A549 (cell line): Measurements from ENCODE around the gene SLC16A4. TPM values are rescaled to one million over a fixed set of nuclear protein-coding genes. Genes with fewer than 3 reads are reported as not detected.

Experiments used
- ATAC-seq, 2 experiments: fragments of 200-7000 bp in 1 of 2; fragments of >200 bp in 1 of 2; cut with Nextera tagmentation in 1 of 2; cut with Tn5 transposase in 1 of 2; 3 replicates each; pipeline versions ENCODE4 v1.8.0 to v1.9.1; 2018 to 2020; ENCODE audit warnings: mild to moderate bottlenecking in 1 of 2, moderate library complexity in 1 of 2
- CTCF ChIA-PET: fragments of 300-600 bp; sonication (Branson Sonifier 250); formaldehyde crosslinking; extraction: SDS; loops from one replicate; lab custom pipeline; 2021; ENCODE audit warnings: antibody characterized with exemption, inconsistent platforms; lab: Yijun Ruan, JAX
- POLR2A ChIA-PET: fragments of 350-600 bp; formaldehyde crosslinking; extraction: SDS; loops from one replicate; lab custom pipeline; 2021; ENCODE audit warnings: antibody characterized with exemption, inconsistent platforms; lab: Yijun Ruan, JAX
- DNase-seq, 2 experiments: peaks; one replicate each; pipeline versions ENCODE4 v3.0.0 to v3.0.0-alpha.2; 2011 to 2016; ENCODE audit warnings: low read depth in 1 of 2, low spot score in 1 of 2
- FAIRE-seq: peaks from 2 replicates; lab custom pipeline; 2011; peaks lifted over from hg19 to GRCh38; lab: Jason Lieb, UNC
- H3K27ac ChIP-seq, 2 experiments: fragments of >200 bp; sonication (Bioruptor Twin); formaldehyde crosslinking; 3 replicates each; pipeline ENCODE4 v1.5.1; 2016 to 2017
- H3K4me1 ChIP-seq: fragments of >200 bp; sonication (Bioruptor Twin); formaldehyde crosslinking; 3 replicates; pipeline ENCODE4 v1.6.1; 2016
- H3K4me2 ChIP-seq: fragments of >200 bp; sonication (Bioruptor Twin); formaldehyde crosslinking; 3 replicates; pipeline ENCODE4 v1.6.1; 2016
- H3K4me3 ChIP-seq: fragments of >200 bp; sonication (Bioruptor Twin); formaldehyde crosslinking; 3 replicates; pipeline ENCODE4 v1.5.1; 2016
- H3K9me3 ChIP-seq: fragments of >200 bp; sonication (Bioruptor Twin); formaldehyde crosslinking; 3 replicates; pipeline ENCODE4 v1.6.1; 2016
- EHMT2 ChIP-seq: fragments of 200-600 bp; sonication (generic); IDR thresholded peaks from 2 replicates; pipeline ENCODE4 v1.6.1; 2016; ENCODE audit warnings: antibody characterized with exemption, low read depth, mild to moderate bottlenecking, moderate library complexity
- EP300 ChIP-seq, 2 experiments: fragments of >200 bp; sonication (Bioruptor Twin); formaldehyde crosslinking; IDR thresholded peaks; 2 replicates in 1 of 2; 3 replicates in 1 of 2; pipeline ENCODE4 v1.6.1; 2016 to 2017
- FOSB ChIP-seq: fragments of 250-450 bp; sonication (Bioruptor Pico); IDR thresholded peaks from 2 replicates; pipeline ENCODE4 v1.5.0; 2020; ENCODE audit warnings: mild to moderate bottlenecking, moderate library complexity
- HDAC2 ChIP-seq: fragments of 200-600 bp; sonication (generic); IDR thresholded peaks from 2 replicates; pipeline ENCODE4 v1.6.1; 2016
- HEYL ChIP-seq: fragments of 250-450 bp; sonication (Bioruptor Pico); IDR thresholded peaks from 2 replicates; pipeline ENCODE4 v1.8.0; 2021; ENCODE audit warnings: mild to moderate bottlenecking, moderate library complexity
- HOXB5 ChIP-seq: fragments of 250-450 bp; sonication (Bioruptor Pico); IDR thresholded peaks from 2 replicates; pipeline ENCODE4 v1.5.0; 2020; ENCODE audit warnings: mild to moderate bottlenecking, moderate library complexity
- MAFK ChIP-seq: fragments of 450-650 bp; IDR thresholded peaks from 2 replicates; pipeline ENCODE4 v1.6.1; 2014; ENCODE audit not compliant: partially characterized antibody
- MAZ ChIP-seq: fragments of 150-350 bp; IDR thresholded peaks from 2 replicates; pipeline ENCODE4 v1.6.1; 2014; ENCODE audit warnings: antibody characterized with exemption, low read depth, low read length, borderline replicate concordance
- MYC ChIP-seq: IDR thresholded peaks from 2 replicates; pipeline ENCODE4 v1.6.1; 2012; ENCODE audit warnings: mild to moderate bottlenecking, inconsistent platforms, low read length, improper control_type of control experiment, borderline replicate concordance
- NFE2L2 ChIP-seq: fragments of 150-350 bp; conservative IDR thresholded peaks from 2 replicates; pipeline ENCODE4 v1.6.1; 2014; ENCODE audit warnings: low read length
- NPAS2 ChIP-seq: fragments of 250-450 bp; sonication (Bioruptor Pico); IDR thresholded peaks from 2 replicates; pipeline ENCODE4 v1.8.0; 2022; ENCODE audit warnings: mild to moderate bottlenecking, moderate library complexity, borderline replicate concordance
- NR3C1 ChIP-seq: fragments of >200 bp; sonication (Bioruptor Twin); formaldehyde crosslinking; IDR thresholded peaks from 3 replicates; pipeline ENCODE4 v1.6.1; 2017
- PHF8 ChIP-seq: fragments of 200-600 bp; sonication (generic); IDR thresholded peaks from 2 replicates; pipeline ENCODE4 v1.6.1; 2016; ENCODE audit warnings: low read depth, mild to moderate bottlenecking, antibody characterized with exemption, moderate library complexity, borderline replicate concordance
- RARB ChIP-seq: fragments of 250-450 bp; sonication (Bioruptor Pico); IDR thresholded peaks from 2 replicates; pipeline ENCODE4 v1.8.0; 2021; ENCODE audit warnings: mild to moderate bottlenecking, moderate library complexity
- RFX5 ChIP-seq: fragments of 450-650 bp; IDR thresholded peaks from 2 replicates; pipeline ENCODE4 v1.7.1; 2014; ENCODE audit warnings: antibody characterized with exemption, mild to moderate bottlenecking, moderate library complexity
- ZSCAN20 ChIP-seq: fragments of 250-450 bp; sonication (Bioruptor Pico); IDR thresholded peaks from 2 replicates; pipeline ENCODE4 v1.8.0; 2022; ENCODE audit warnings: mild to moderate bottlenecking, moderate library complexity
- WGBS: methylation state at CpG from one replicate; pipeline ENCODE4 v1.1.6; 2017; ENCODE audit errors: missing lambda C conversion rate; 5-methylcytosine and 5-hydroxymethylcytosine counted together
- polyA plus RNA-seq, 4 experiments: library from polyadenylated mRNA; depleted of rRNA in 3 of 4; stranded (reverse); fragments of >200 nt; fragmentation: RNase III in 1 of 4; extraction: RNeasy Plus Mini Kit Qiagen cat#74134 plus additional on column Dnase treatment in 1 of 4; gene quantifications; 2 replicates in 3 of 4; 3 replicates in 1 of 4; pipeline ENCODE4 v1.2.3, GENCODE V29; 2011 to 2017
- TF ChIP-seq, protein P1 (sequence below): fragments of 250-450 bp; sonication (Bioruptor Pico); IDR thresholded peaks from 2 replicates; pipeline ENCODE4 v1.5.0; 2021; ENCODE audit warnings: mild to moderate bottlenecking, moderate library complexity, borderline replicate concordance
- TF ChIP-seq, protein P2 (sequence below): IDR thresholded peaks from 2 replicates; pipeline ENCODE4 v1.6.1; 2012; ENCODE audit warnings: low read depth, borderline replicate concordance
- TF ChIP-seq, protein P3 (sequence below): IDR thresholded peaks from 2 replicates; pipeline ENCODE4 v1.6.1; 2012

Gene SLC16A4
- polyA plus RNA-seq, 2 of the 4 experiments (the other 2 are of a cell fraction): 61.0 to 176 TPM

DNA sequence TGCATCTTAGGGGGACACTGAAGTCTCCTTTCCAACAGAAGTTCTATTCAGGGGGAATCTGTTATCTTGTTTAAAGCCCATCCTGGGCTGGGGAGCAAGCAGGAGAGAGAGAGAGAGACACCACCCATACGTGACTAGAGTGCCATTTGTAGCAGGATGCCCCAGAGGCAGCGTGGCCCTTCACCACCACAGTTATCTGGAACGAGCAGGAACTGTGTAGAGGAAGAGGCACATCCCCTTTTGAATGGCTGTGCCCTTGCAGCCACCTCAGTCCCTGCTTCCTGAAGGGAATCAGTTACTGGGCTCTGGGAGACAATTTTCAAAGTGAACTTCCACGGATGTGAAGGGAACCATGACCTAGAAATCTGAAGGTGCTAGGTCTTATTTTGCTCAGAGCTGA, 36.0 kb upstream of the SLC16A4 start:
- Histone ChIP-seq H3K9me3 (no peaks in the 10 kb centered on the region), H3K4me1 (no peaks in the 10 kb centered on the region), H3K27ac (no peak overlapping the region), H3K4me3 (no peak overlapping the region), H3K4me2 (no peak overlapping the region)
- DNase-seq: no peak
- no peak for ATAC-seq
- ChIA-PET POLR2A (no interaction called here), CTCF (interaction anchor here (2.1 kb wide), 1 partner anchor 14 kb away, joined by 11 read pairs; no protein-coding TSS in a partner anchor)
- WGBS: 45% methylated on average over 4 of the region's 4 CpGs
- no peak for FAIRE-seq
- no peak for TF ChIP-seq MYC
- TF ChIP-seq HEYL (CRISPR knock-in tag): no peak
- no peak for TF ChIP-seq ZSCAN20
- no peak for TF ChIP-seq MAZ
- no peak for TF ChIP-seq RFX5
- TF ChIP-seq, protein P1, sequence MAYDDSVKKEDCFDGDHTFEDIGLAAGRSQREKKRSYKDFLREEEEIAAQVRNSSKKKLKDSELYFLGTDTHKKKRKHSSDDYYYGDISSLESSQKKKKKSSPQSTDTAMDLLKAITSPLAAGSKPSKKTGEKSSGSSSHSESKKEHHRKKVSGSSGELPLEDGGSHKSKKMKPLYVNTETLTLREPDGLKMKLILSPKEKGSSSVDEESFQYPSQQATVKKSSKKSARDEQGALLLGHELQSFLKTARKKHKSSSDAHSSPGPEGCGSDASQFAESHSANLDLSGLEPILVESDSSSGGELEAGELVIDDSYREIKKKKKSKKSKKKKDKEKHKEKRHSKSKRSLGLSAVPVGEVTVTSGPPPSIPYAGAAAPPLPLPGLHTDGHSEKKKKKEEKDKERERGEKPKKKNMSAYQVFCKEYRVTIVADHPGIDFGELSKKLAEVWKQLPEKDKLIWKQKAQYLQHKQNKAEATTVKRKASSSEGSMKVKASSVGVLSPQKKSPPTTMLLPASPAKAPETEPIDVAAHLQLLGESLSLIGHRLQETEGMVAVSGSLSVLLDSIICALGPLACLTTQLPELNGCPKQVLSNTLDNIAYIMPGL (CRISPR knock-in tag): no peak
- TF ChIP-seq NPAS2 (CRISPR knock-in tag): no peak
- TF ChIP-seq FOSB (CRISPR knock-in tag): no peak
- TF ChIP-seq, protein P2, sequence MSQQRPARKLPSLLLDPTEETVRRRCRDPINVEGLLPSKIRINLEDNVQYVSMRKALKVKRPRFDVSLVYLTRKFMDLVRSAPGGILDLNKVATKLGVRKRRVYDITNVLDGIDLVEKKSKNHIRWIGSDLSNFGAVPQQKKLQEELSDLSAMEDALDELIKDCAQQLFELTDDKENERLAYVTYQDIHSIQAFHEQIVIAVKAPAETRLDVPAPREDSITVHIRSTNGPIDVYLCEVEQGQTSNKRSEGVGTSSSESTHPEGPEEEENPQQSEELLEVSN: no peak
- no peak for TF ChIP-seq NR3C1
- no peak for TF ChIP-seq MAFK
- no peak for TF ChIP-seq NFE2L2
- no peak for TF ChIP-seq RARB (CRISPR knock-in tag)
- TF ChIP-seq HDAC2: no peak
- no peak for TF ChIP-seq PHF8
- TF ChIP-seq HOXB5 (CRISPR knock-in tag): no peak

DNA sequence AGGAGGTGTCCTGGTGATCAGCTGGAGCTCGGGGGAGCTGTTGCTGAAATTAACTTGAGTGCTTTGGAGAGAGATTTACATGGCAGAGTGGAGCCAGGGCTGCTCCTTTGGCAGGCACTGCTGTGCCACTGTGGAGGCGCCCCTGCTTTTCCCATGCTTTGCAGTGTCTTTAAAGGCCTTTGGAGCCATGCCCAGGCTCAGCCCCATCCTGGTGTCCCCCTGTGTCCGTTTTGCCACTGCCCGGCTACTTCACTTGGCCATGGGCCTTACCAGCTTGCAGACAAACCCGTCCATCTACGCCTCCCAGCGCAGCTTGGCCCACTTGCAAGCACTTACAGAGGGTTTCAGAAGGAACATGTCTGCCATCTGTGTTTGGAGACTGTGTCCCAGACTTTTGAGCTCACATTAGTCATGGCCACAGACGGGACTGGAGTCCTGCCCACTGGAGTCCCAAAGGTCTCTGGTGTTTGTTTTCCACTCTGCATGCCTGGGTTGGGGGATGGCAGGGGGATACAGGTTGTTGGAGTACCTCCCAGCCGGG, 34.9 kb upstream of the SLC16A4 start:
- Histone ChIP-seq H3K9me3 (no peaks in the 10 kb centered on the region), H3K4me1 (no peaks in the 10 kb centered on the region), H3K27ac (no peak overlapping the region; a peak in 1 of 6 replicates), H3K4me3 (no peak overlapping the region), H3K4me2 (no peak overlapping the region)
- POLR2A ChIA-PET: no interaction called here
- CTCF ChIA-PET: interaction anchor here (0.8 to 2.1 kb wide), 6 partner anchors 8 to 218 kb away, joined by 3 to 11 read pairs (median 4); no protein-coding TSS in a partner anchor
- TF ChIP-seq, protein P3, sequence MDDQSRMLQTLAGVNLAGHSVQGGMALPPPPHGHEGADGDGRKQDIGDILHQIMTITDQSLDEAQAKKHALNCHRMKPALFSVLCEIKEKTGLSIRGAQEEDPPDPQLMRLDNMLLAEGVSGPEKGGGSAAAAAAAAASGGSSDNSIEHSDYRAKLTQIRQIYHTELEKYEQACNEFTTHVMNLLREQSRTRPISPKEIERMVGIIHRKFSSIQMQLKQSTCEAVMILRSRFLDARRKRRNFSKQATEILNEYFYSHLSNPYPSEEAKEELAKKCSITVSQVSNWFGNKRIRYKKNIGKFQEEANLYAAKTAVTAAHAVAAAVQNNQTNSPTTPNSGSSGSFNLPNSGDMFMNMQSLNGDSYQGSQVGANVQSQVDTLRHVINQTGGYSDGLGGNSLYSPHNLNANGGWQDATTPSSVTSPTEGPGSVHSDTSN: no peak
- TF ChIP-seq EP300 (IDR thresholded peaks at IDR 0.05) (no peak), RFX5 (no peak), EHMT2 (no peak), NR3C1 (no peak)
- TF ChIP-seq, protein P1 (CRISPR knock-in tag): no peak
- FAIRE-seq (no peak), ATAC-seq (no peak), DNase-seq (no peak)
- 73% methylated on average over 8 of the region's 9 CpGs for WGBS
